ENCODE results near the gene FNDC3A. TPM values are rescaled to one million over a fixed set of nuclear protein-coding genes. Genes with fewer than 3 reads are reported as not detected.
"Not testable (repeated sequence)": the region's sequence is repeated elsewhere in the genome, so short reads cannot be mapped to it uniquely, and the experiment has no call there.

Gene FNDC3A
- total and polyA plus RNA-seq, 2 experiments from 2014 or later, result 19.5 to 50.4 TPM

DNA sequence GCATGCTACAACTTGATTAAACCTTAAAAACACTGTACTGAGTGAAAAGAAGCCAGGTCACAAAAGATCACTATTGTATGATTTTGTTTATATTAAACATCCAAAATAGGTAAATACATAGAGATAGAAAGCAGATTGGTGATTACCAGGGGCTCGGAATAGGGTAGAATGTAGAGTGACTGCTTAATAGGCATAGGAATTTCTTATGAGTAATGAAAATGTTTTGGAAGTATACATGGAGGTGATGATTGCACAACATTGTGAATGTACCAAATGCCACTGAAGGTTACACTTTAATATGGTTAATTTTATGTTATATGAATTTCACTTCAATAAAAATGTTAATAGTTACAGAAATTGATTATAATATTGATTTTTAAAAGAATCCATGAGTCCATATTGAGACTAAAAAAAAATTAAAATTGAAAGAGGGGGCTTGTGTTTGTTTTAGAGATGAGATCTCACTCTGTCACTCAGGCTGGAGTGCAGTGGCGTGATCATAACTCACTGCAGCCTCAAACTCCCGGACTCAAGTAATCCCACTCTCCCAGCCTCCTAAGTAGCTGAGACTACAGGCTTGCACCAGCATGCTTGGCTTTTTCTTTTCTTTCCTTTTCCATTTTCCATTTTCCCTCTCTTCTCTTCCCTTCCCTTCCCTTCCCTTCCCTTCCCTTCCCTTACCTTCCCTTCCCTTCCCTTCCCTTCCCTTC is 85.1 kb downstream of the FNDC3A start:
- Histone ChIP-seq H3K4me3 (no peak overlapping the region), H3K9ac (no peak overlapping the region), H4K20me1 (ENCODE audit: insufficient read depth) (no peaks in the 10 kb centered on the region), H3K36me3 (ENCODE audit: low read depth) (no peaks in the 10 kb centered on the region), H3K79me2 (ENCODE audit: insufficient read depth) (peaks cover 65% of the 10 kb centered on the region), H3K4me2 (ENCODE audit: unreplicated experiment) (no peak overlapping the region), H2AFZ (no peak overlapping the region), H3K9me3 (ENCODE audit: low read depth) (no peaks in the 10 kb centered on the region), H3K4me1 (ENCODE audit: insufficient read depth) (peaks cover 33% of the 10 kb centered on the region), H3F3A (ENCODE audit: insufficient read depth) (peaks cover 22% of the 10 kb centered on the region), H3K27ac (no peak overlapping the region), H3K9me2 (ENCODE audit: insufficient read depth) (no peaks in the 10 kb centered on the region), H3K27me3 (replicated peaks; ENCODE audit: insufficient read depth) (no peaks in the 10 kb centered on the region)
- in situ Hi-C loops (cut with MboI), result no loop called here
- DNase-seq, result peak; percentile 78
- TF ChIP-seq EZH2phosphoT487 (IDR thresholded peaks at IDR 0.05; ENCODE audit: insufficient read depth, low read depth), result no peak
- no peak for TF ChIP-seq EZH2 (IDR thresholded peaks at IDR 0.05; ENCODE audit: insufficient read depth, poor library complexity, severe bottlenecking)
- WGBS, 2 experiments (ENCODE audit: low coverage in 1 of 2, low lambda C conversion rate in 2 of 2, missing lambda C conversion rate in 2 of 2), result 55 to 61% methylated on average over 3 of the region's 3 CpGs

DNA sequence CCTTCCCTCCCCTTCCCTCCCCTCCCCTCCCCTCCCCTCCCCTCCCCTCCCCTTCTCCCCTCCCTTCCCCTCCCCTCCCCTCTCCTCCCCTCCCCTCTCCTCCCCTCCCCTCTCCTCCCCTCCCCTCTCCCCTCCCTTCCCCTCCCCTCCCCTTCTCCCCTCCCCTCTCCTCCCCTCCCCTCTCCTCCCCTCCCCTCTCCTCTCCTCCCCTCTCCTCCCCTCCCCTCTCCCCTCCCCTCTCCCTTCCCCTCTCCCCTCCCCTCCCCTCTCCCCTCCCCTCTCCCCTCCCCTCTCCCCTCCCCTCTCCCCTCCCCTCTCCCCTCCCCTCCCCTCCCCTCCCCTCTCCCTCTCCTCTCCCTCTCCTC is 85.7 kb downstream of the FNDC3A start:
- H3K27me3 ChIP-seq (replicated peaks; ENCODE audit: insufficient read depth); H3K4me2 ChIP-seq (ENCODE audit: unreplicated experiment); H3K36me3 ChIP-seq (ENCODE audit: low read depth); DNase-seq; H3K27ac ChIP-seq; H4K20me1 ChIP-seq (ENCODE audit: insufficient read depth); H3K4me3 ChIP-seq; H2AFZ ChIP-seq; H3K9me3 ChIP-seq (ENCODE audit: low read depth); H3K9me2 ChIP-seq (ENCODE audit: insufficient read depth); H3K9ac ChIP-seq; in situ Hi-C loops (cut with MboI): not testable (repeated sequence)
- Histone ChIP-seq H3K79me2 (ENCODE audit: insufficient read depth) (peaks cover 65% of the 10 kb centered on the region), H3K4me1 (ENCODE audit: insufficient read depth) (peaks cover 33% of the 10 kb centered on the region), H3F3A (ENCODE audit: insufficient read depth) (peaks cover 22% of the 10 kb centered on the region)

DNA sequence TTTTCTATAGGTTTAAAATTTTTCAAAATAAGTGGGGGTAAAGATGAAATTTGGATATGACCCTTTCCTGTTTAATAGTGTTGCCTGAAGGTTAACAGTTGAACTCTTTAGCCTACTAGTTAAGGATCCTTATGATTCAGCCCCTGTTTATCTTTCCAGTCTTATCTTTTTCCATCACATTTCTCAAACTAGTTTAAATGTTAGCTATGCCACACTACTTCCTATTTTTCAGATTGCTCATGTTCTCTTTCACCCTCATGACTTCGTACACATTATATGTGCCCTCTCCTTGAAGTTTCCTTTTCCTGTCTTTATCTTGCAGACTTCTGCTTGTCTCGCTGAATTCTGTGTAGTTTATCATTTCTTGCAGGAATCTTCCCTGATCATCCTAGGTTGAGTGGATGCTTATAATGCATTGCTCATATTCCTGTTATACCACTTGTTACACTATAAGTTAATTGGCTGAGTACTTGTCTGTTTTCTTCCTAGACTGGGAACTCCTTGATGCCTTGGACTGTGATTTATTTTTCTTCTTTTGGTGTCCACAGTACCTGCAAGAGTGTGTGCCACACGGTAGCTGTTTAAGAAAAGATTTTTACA is 86.7 kb downstream of the FNDC3A start:
- H3K4me2 ChIP-seq (ENCODE audit: unreplicated experiment), result peak overlapping the region; percentile 69
- in situ Hi-C loops (cut with MboI), result no loop called here

DNA sequence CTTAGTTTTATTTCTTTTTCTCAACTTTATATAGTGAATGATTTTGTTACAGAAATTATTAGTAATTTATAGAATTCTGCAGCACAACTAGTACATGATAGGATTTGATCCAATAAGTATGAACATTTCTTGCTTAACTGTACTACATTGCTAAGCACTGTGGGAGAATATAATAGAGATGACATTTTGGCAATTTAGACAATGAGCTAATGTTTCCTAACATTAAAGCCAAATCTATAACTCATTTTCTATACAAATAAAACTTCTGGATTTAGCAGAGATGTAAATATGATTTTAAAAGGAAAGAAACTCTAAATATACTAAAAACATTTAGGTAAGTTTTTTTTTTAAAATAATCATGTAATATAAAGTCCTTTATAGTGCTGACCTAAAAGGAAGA is 87.3 kb downstream of the FNDC3A start:
- Histone ChIP-seq H3K4me1 (ENCODE audit: insufficient read depth) (peaks cover 33% of the 10 kb centered on the region), H2AFZ (peak overlapping the region; percentile 9; the same call in 1 of the 2 replicates), H3K27me3 (replicated peaks; ENCODE audit: insufficient read depth) (no peaks in the 10 kb centered on the region), H3F3A (ENCODE audit: insufficient read depth) (peaks cover 22% of the 10 kb centered on the region), H3K4me3 (peak overlapping the region; percentile 3; the same call in 1 of the 2 replicates), H3K4me2 (ENCODE audit: unreplicated experiment) (peak overlapping the region; percentile 69), H3K9me2 (ENCODE audit: insufficient read depth) (no peaks in the 10 kb centered on the region), H3K79me2 (ENCODE audit: insufficient read depth) (peaks cover 65% of the 10 kb centered on the region), H3K36me3 (ENCODE audit: low read depth) (no peaks in the 10 kb centered on the region), H3K9ac (peak overlapping the region; percentile 34), H3K9me3 (ENCODE audit: low read depth) (no peaks in the 10 kb centered on the region), H3K27ac (peak overlapping the region; percentile 36), H4K20me1 (ENCODE audit: insufficient read depth) (no peaks in the 10 kb centered on the region)
- no peak for TF ChIP-seq EZH2phosphoT487 (IDR thresholded peaks at IDR 0.05; ENCODE audit: insufficient read depth, low read depth)
- no peak for TF ChIP-seq EZH2 (IDR thresholded peaks at IDR 0.05; ENCODE audit: insufficient read depth, poor library complexity, severe bottlenecking)
- DNase-seq, result peak; percentile 28
- in situ Hi-C loops (cut with MboI), result no loop called here

More for the DNA sequence above, 86.7 kb downstream of the FNDC3A start:
- peak overlapping the region; percentile 36 for H3K27ac ChIP-seq
- H3K4me3 ChIP-seq, result peak overlapping the region; percentile 7; the same call in 1 of the 2 replicates
- H3K9ac ChIP-seq, result no peak overlapping the region
- no peaks in the 10 kb centered on the region for H4K20me1 ChIP-seq (ENCODE audit: insufficient read depth)
- H3K36me3 ChIP-seq (ENCODE audit: low read depth), result no peaks in the 10 kb centered on the region
- peaks cover 33% of the 10 kb centered on the region for H3K4me1 ChIP-seq (ENCODE audit: insufficient read depth)
- TF ChIP-seq EZH2phosphoT487 (IDR thresholded peaks at IDR 0.05; ENCODE audit: insufficient read depth, low read depth), result no peak
- no peak for TF ChIP-seq EZH2 (IDR thresholded peaks at IDR 0.05; ENCODE audit: insufficient read depth, poor library complexity, severe bottlenecking)
- H3K27me3 ChIP-seq (replicated peaks; ENCODE audit: insufficient read depth), result no peaks in the 10 kb centered on the region
- peaks cover 22% of the 10 kb centered on the region for H3F3A ChIP-seq (ENCODE audit: insufficient read depth)
- H3K9me3 ChIP-seq (ENCODE audit: low read depth), result no peaks in the 10 kb centered on the region
- peak; percentile 21 for DNase-seq
- WGBS, 2 experiments (ENCODE audit: low coverage in 1 of 2, low lambda C conversion rate in 2 of 2, missing lambda C conversion rate in 2 of 2), result 58 to 70% methylated on average over 3 of the region's 3 CpGs
- no peaks in the 10 kb centered on the region for H3K9me2 ChIP-seq (ENCODE audit: insufficient read depth)
- no peak overlapping the region for H2AFZ ChIP-seq
- H3K79me2 ChIP-seq (ENCODE audit: insufficient read depth), result peaks cover 64% of the 10 kb centered on the region
